HEK293 (cell line): ENCODE data around the gene CMIP.

ENCODE experiments used
- CTCF ChIA-PET: fragments of 350-600 bp; formaldehyde crosslinking; extraction: SDS; loops from one replicate; lab custom pipeline; 2021; ENCODE audit warnings: antibody characterized with exemption; lab: Yijun Ruan, JAX
- POLR2A ChIA-PET: fragments of 300-600 bp; formaldehyde crosslinking; extraction: SDS; loops from one replicate; lab custom pipeline; 2020; ENCODE audit warnings: antibody characterized with exemption, inconsistent platforms; lab: Yijun Ruan, JAX
- H3K27ac ChIP-seq: fragments of 200-500 bp; sonication (Bioruptor generic); 2 replicates; pipeline ENCODE4 v1.5.1; 2014; ENCODE audit warnings: low read depth, low read length, control low read depth, inconsistent platforms; ENCODE audit errors: extremely low read depth
- H3K36me3 ChIP-seq, 2 experiments: fragments of 200-500 bp in 1 of 2; sonication (Bioruptor generic) in 1 of 2; 1 replicate in 1 of 2; 2 replicates in 1 of 2; pipeline ENCODE4 v1.5.1; 2014 to 2017; ENCODE audit warnings: inconsistent platforms in 2 of 2, low read length in 2 of 2; ENCODE audit not compliant: control insufficient read depth in 2 of 2, insufficient read depth in 1 of 2
- H3K4me1 ChIP-seq: fragments of 200-500 bp; sonication (Bioruptor generic); 2 replicates; pipeline ENCODE4 v1.5.1; 2014; ENCODE audit warnings: mild to moderate bottlenecking, low read length, inconsistent platforms; ENCODE audit not compliant: control insufficient read depth, insufficient read depth
- H3K4me3 ChIP-seq: 2 replicates; pipeline ENCODE4 v1.5.1; 2011; ENCODE audit warnings: low read depth, mild to moderate bottlenecking, control low read depth, low read length, moderate library complexity
- H3K9me3 ChIP-seq: fragments of 200-500 bp; sonication (Bioruptor generic); 2 replicates; pipeline ENCODE4 v1.5.1; 2014; ENCODE audit warnings: low read depth, low read length, inconsistent platforms; ENCODE audit not compliant: control insufficient read depth, insufficient read depth
- CTCF ChIP-seq: fragments of 450-650 bp; formaldehyde crosslinking; IDR thresholded peaks from 2 replicates; pipeline ENCODE4 v1.5.1; 2016; ENCODE audit warnings: missing biosample characterization, missing genetic modification characterization
- EGR2 ChIP-seq: fragments of 450-650 bp; formaldehyde crosslinking; IDR thresholded peaks from 2 replicates; pipeline ENCODE4 v1.5.1; 2016; ENCODE audit warnings: low read depth, missing biosample characterization, missing genetic modification characterization
- HOXD13 ChIP-seq: sonication (generic); formaldehyde crosslinking; IDR thresholded peaks from 2 replicates; pipeline ENCODE4 v1.8.0; 2022; ENCODE audit warnings: missing genetic modification reagents, borderline replicate concordance
- INSM2 ChIP-seq: fragments of 450-650 bp; formaldehyde crosslinking; IDR thresholded peaks from 2 replicates; pipeline ENCODE4 v1.5.1; 2016; ENCODE audit warnings: missing biosample characterization, missing genetic modification characterization
- MZF1 ChIP-seq: fragments of 450-650 bp; formaldehyde crosslinking; IDR thresholded peaks from 2 replicates; pipeline ENCODE4 v1.5.1; 2017; ENCODE audit warnings: missing biosample characterization, missing genetic modification characterization, borderline replicate concordance
- PRDM10 ChIP-seq: fragments of 450-650 bp; formaldehyde crosslinking; IDR thresholded peaks from 2 replicates; pipeline ENCODE4 v1.5.1; 2016; ENCODE audit warnings: missing biosample characterization, missing genetic modification characterization
- ZFHX2 ChIP-seq: fragments of 450-650 bp; formaldehyde crosslinking; conservative IDR thresholded peaks from 2 replicates; pipeline ENCODE4 v1.5.1; 2016; ENCODE audit warnings: missing biosample characterization, missing genetic modification characterization
- ZNF121 ChIP-seq: fragments of 450-650 bp; formaldehyde crosslinking; IDR thresholded peaks from 2 replicates; pipeline ENCODE4 v1.5.1; 2016; ENCODE audit warnings: missing biosample characterization, missing genetic modification characterization
- ZNF138 ChIP-seq: fragments of 450-650 bp; formaldehyde crosslinking; IDR thresholded peaks from 2 replicates; pipeline ENCODE4 v1.5.1; 2016; ENCODE audit warnings: missing biosample characterization, missing genetic modification characterization, borderline replicate concordance
- ZNF175 ChIP-seq: fragments of 450-650 bp; formaldehyde crosslinking; IDR thresholded peaks from 2 replicates; pipeline ENCODE4 v1.5.1; 2016; ENCODE audit warnings: missing biosample characterization, missing genetic modification characterization
- ZNF239 ChIP-seq: fragments of 450-650 bp; formaldehyde crosslinking; IDR thresholded peaks from 2 replicates; pipeline ENCODE4 v1.5.1; 2016; ENCODE audit warnings: missing biosample characterization, missing genetic modification characterization
- ZNF341 ChIP-seq: fragments of 450-650 bp; formaldehyde crosslinking; IDR thresholded peaks from 2 replicates; pipeline ENCODE4; 2016; ENCODE audit warnings: low read depth, missing biosample characterization, missing genetic modification characterization
- ZNF362 ChIP-seq: fragments of 450-650 bp; formaldehyde crosslinking; IDR thresholded peaks from 2 replicates; pipeline ENCODE4 v1.5.1; 2016; ENCODE audit warnings: missing biosample characterization, missing genetic modification characterization
- ZNF366 ChIP-seq: fragments of 450-650 bp; formaldehyde crosslinking; conservative IDR thresholded peaks from 2 replicates; pipeline ENCODE4 v1.5.1; 2016; ENCODE audit warnings: missing biosample characterization, missing genetic modification characterization
- ZNF501 ChIP-seq: fragments of 450-650 bp; formaldehyde crosslinking; IDR thresholded peaks from 2 replicates; pipeline ENCODE4 v1.5.1; 2016; ENCODE audit warnings: missing biosample characterization, missing genetic modification characterization
- ZNF513 ChIP-seq: fragments of 450-650 bp; IDR thresholded peaks from 2 replicates; pipeline ENCODE4 v1.5.1; 2018; ENCODE audit warnings: missing biosample characterization, missing genetic modification characterization
- ZNF561 ChIP-seq: fragments of 450-650 bp; IDR thresholded peaks from 2 replicates; pipeline ENCODE4 v1.5.1; 2018; ENCODE audit warnings: missing biosample characterization, missing genetic modification characterization, borderline replicate concordance
- ZNF580 ChIP-seq: fragments of 450-650 bp; formaldehyde crosslinking; IDR thresholded peaks from 2 replicates; pipeline ENCODE4 v1.5.1; 2016; ENCODE audit warnings: missing biosample characterization, missing genetic modification characterization
- ZNF626 ChIP-seq: fragments of 450-650 bp; sonication (Bioruptor Pico); formaldehyde crosslinking; IDR thresholded peaks from 2 replicates; pipeline ENCODE4 v1.5.1; 2018; ENCODE audit warnings: missing biosample characterization, missing genetic modification characterization, inconsistent platforms
- ZNF768 ChIP-seq: fragments of 450-650 bp; formaldehyde crosslinking; IDR thresholded peaks from 2 replicates; pipeline ENCODE4 v1.5.1; 2018; ENCODE audit warnings: missing biosample characterization, mild to moderate bottlenecking, missing genetic modification characterization

CMIP gene

GRCh38 chr16:81723098-81723723, 278.6 kb downstream of the CMIP start (continued):
- TF ChIP-seq ZNF580 (tag by site-specific recombination) (no peak), CTCF (tag by site-specific recombination) (peak; percentile 64), ZNF138 (tag by site-specific recombination) (no peak), ZNF768 (tag by site-specific recombination) (peak; percentile 77), ZNF561 (peak; percentile 50; the same call in 1 of the 2 replicates), ZNF175 (tag by site-specific recombination) (no peak)

GRCh38 chr16:81728435-81728834, 283.8 kb downstream of the CMIP start:
- CTCF ChIA-PET, result interaction anchor here (0.6 to 1.0 kb wide), 3 partner anchors 115 to 362 kb away, joined by 3 to 4 read pairs (median 3); no protein-coding TSS in a partner anchor
- POLR2A ChIA-PET, result interaction anchor here (0.6 kb wide), 1 partner anchor 14 kb away, joined by 3 read pairs; no protein-coding TSS in a partner anchor

GRCh38 chr16:81729451-81729850, 284.8 kb downstream of the CMIP start:
- TF ChIP-seq ZNF138 (tag by site-specific recombination) (no peak), ZFHX2 (tag by site-specific recombination) (peak; percentile 15; the same call in 1 of the 2 replicates), ZNF513 (no peak), ZNF501 (tag by site-specific recombination) (no peak), PRDM10 (tag by site-specific recombination) (no peak), ZNF239 (tag by site-specific recombination) (no peak), MZF1 (tag by site-specific recombination) (peak; percentile 78; the same call in 1 of the 2 replicates), ZNF362 (tag by site-specific recombination) (peak; percentile 35; the same call in 1 of the 2 replicates), ZNF341 (tag by site-specific recombination) (0 out of 2 replicates have a peak, but pooled peaks have one; percentile 36), EGR2 (peak; percentile 24; the same call in 1 of the 2 replicates)
- TF ChIP-seq, all 188 proteins: peak for 5

More at GRCh38 chr16:81728435-81728834, 283.8 kb downstream of the CMIP start:
- Histone ChIP-seq H3K4me1 (no peaks in the 10 kb centered on the region), H3K4me3 (no peak overlapping the region), H3K27ac (no peak overlapping the region), H3K36me3 (no peaks in the 10 kb centered on the region), H3K9me3 (no peaks in the 10 kb centered on the region)
- TF ChIP-seq INSM2 (no peak), ZNF366 (tag by site-specific recombination) (peak; percentile 96), HOXD13 (CRISPR knock-in tag) (no peak), ZNF626 (no peak), ZNF121 (tag by site-specific recombination) (peak; percentile 81)

More at GRCh38 chr16:81729451-81729850, 284.8 kb downstream of the CMIP start:
- ChIA-PET CTCF (interaction anchor here (0.6 to 1.6 kb wide), 14 partner anchors 11 to 468 kb away, joined by 3 to 7 read pairs (median 4); partner anchors contain the start of gene GAN), POLR2A (no interaction called here)
- Histone ChIP-seq H3K36me3 (no peaks in the 10 kb centered on the region), H3K27ac (no peak overlapping the region), H3K9me3 (no peaks in the 10 kb centered on the region), H3K4me1 (no peaks in the 10 kb centered on the region), H3K4me3 (no peak overlapping the region)
